Astrocyte (in vitro differentiated cells and primary cell): ENCODE data around the gene CCDC60. TPM values are rescaled to one million over a fixed set of nuclear protein-coding genes. Genes with fewer than 3 reads are reported as not detected.

Source experiments
- DNase-seq: peaks from one replicate; pipeline ENCODE4 v3.0.0-alpha.2; 2010; ENCODE audit warnings: low read depth
- FAIRE-seq: peaks from 2 replicates; lab custom pipeline; 2011; peaks lifted over from hg19 to GRCh38; lab: Jason Lieb, UNC
- H2AFZ ChIP-seq: 2 replicates; pipeline ENCODE4 v1.6.0; 2012; ENCODE audit warnings: low read depth, low read length, inconsistent platforms
- H3K27ac ChIP-seq: 2 replicates; pipeline ENCODE4 v1.5.1; 2011; ENCODE audit warnings: low read depth, low read length, inconsistent platforms
- H3K27me3 ChIP-seq: 2 replicates; pipeline ENCODE4 v1.6.0; 2011; ENCODE audit warnings: low read length, inconsistent platforms; ENCODE audit not compliant: insufficient read depth
- H3K36me3 ChIP-seq: 2 replicates; pipeline ENCODE4 v1.5.1; 2011; ENCODE audit warnings: low read length, inconsistent platforms; ENCODE audit not compliant: insufficient read depth
- H3K4me1 ChIP-seq: 2 replicates; pipeline ENCODE4 v1.5.1; 2011; ENCODE audit warnings: low read length, inconsistent platforms; ENCODE audit not compliant: insufficient read depth
- H3K4me2 ChIP-seq: 2 replicates; pipeline ENCODE4 v1.6.0; 2012; ENCODE audit warnings: low read length, inconsistent platforms
- H3K4me3 ChIP-seq: 2 replicates; pipeline ENCODE4 v1.5.1; 2011; ENCODE audit warnings: low read depth, mild to moderate bottlenecking, low read length, inconsistent platforms; ENCODE audit not compliant: insufficient read depth
- H3K79me2 ChIP-seq: 2 replicates; pipeline ENCODE4 v1.6.0; 2012; ENCODE audit warnings: mild to moderate bottlenecking, low read length, inconsistent platforms; ENCODE audit not compliant: insufficient read depth
- H3K9ac ChIP-seq: 2 replicates; pipeline ENCODE4 v1.6.0; 2012; ENCODE audit warnings: mild to moderate bottlenecking, low read length, inconsistent platforms
- H3K9me3 ChIP-seq: 2 replicates; pipeline ENCODE4 v1.5.1; 2012; ENCODE audit warnings: low read depth, mild to moderate bottlenecking, low read length, inconsistent platforms; ENCODE audit not compliant: insufficient read depth
- H4K20me1 ChIP-seq: 2 replicates; pipeline ENCODE4 v1.6.0; 2012; ENCODE audit warnings: low read length, inconsistent platforms; ENCODE audit not compliant: insufficient read depth
- H3K27ac Mint-ChIP-seq: one replicate; pipeline ENCODE4 v1.8.0; 2021; ENCODE audit warnings: mild to moderate bottlenecking, mixed read lengths; ENCODE audit not compliant: unreplicated experiment
- H3K27me3 Mint-ChIP-seq: one replicate; pipeline ENCODE4 v1.8.0; 2021; ENCODE audit warnings: low read depth, mixed read lengths; ENCODE audit not compliant: unreplicated experiment
- H3K36me3 Mint-ChIP-seq: one replicate; pipeline ENCODE4 v1.8.0; 2021; ENCODE audit warnings: low read depth, mixed read lengths; ENCODE audit not compliant: unreplicated experiment
- H3K4me1 Mint-ChIP-seq: one replicate; pipeline ENCODE4 v1.8.0; 2021; ENCODE audit warnings: low read depth, mixed read lengths; ENCODE audit not compliant: unreplicated experiment
- H3K4me3 Mint-ChIP-seq: one replicate; pipeline ENCODE4 v1.8.0; 2021; ENCODE audit warnings: mild to moderate bottlenecking, moderate library complexity, mixed read lengths; ENCODE audit not compliant: unreplicated experiment
- H3K9me3 Mint-ChIP-seq: one replicate; pipeline ENCODE4 v1.8.0; 2021; ENCODE audit warnings: mild to moderate bottlenecking, mixed read lengths; ENCODE audit not compliant: unreplicated experiment
- EZH2 ChIP-seq: IDR thresholded peaks from 2 replicates; pipeline ENCODE4 v1.6.1; 2012; ENCODE audit warnings: mild to moderate bottlenecking, low read length, inconsistent platforms; ENCODE audit not compliant: insufficient read depth
- total RNA-seq: library from RNA; stranded (reverse); gene quantifications from 2 replicates; pipeline ENCODE4 v1.2.1, GENCODE V29; 2021
- TF ChIP-seq, protein P1 (sequence below): IDR thresholded peaks from 2 replicates; pipeline ENCODE4 v1.5.1; 2011; ENCODE audit warnings: low read depth, mild to moderate bottlenecking, inconsistent platforms, low read length, moderate library complexity; ENCODE audit not compliant: insufficient read depth

The CCDC60 gene
- total RNA-seq, 1 donor from 2014 or later, result 1.7 TPM

DNA sequence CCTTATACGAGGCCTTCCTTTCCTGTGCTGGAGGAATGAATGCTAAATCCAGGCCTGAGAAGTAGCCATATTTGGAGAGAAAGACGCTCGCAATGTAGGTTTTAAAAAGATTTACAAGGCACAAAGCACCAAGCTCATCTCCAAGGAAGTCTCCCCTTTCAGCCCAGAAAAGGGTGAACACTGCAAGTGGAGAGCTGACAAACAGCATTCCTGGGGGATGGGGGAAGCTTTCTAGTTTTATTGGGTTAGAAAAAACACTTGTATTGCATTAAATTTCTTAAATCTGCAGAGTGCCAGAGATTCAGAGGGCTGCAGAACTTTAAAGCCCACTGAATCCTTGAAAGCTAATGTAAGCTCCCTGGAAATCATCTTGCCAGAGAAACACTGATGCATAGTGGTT is 34.6 kb downstream of the CCDC60 start:
- no peak overlapping the region for H2AFZ ChIP-seq
- no peaks in the 10 kb centered on the region for H3K36me3 Mint-ChIP-seq
- no peaks in the 10 kb centered on the region for H3K27me3 Mint-ChIP-seq
- H3K27ac ChIP-seq, result no peak overlapping the region
- DNase-seq (no peak), FAIRE-seq (no peak)
- H3K9me3 ChIP-seq, result peaks cover 3% of the 10 kb centered on the region
- H3K4me3 Mint-ChIP-seq, result no peak overlapping the region
- no peak overlapping the region for H3K4me3 ChIP-seq
- no peak overlapping the region for H3K4me2 ChIP-seq
- no peaks in the 10 kb centered on the region for H4K20me1 ChIP-seq
- H3K27me3 ChIP-seq, result no peaks in the 10 kb centered on the region
- H3K9ac ChIP-seq, result no peak overlapping the region
- no peak overlapping the region for H3K27ac Mint-ChIP-seq
- no peaks in the 10 kb centered on the region for H3K4me1 ChIP-seq
- no peaks in the 10 kb centered on the region for H3K36me3 ChIP-seq
- peaks cover 3% of the 10 kb centered on the region for H3K9me3 Mint-ChIP-seq
- H3K4me1 Mint-ChIP-seq, result no peaks in the 10 kb centered on the region
- H3K79me2 ChIP-seq, result no peaks in the 10 kb centered on the region
- TF ChIP-seq, protein P1, sequence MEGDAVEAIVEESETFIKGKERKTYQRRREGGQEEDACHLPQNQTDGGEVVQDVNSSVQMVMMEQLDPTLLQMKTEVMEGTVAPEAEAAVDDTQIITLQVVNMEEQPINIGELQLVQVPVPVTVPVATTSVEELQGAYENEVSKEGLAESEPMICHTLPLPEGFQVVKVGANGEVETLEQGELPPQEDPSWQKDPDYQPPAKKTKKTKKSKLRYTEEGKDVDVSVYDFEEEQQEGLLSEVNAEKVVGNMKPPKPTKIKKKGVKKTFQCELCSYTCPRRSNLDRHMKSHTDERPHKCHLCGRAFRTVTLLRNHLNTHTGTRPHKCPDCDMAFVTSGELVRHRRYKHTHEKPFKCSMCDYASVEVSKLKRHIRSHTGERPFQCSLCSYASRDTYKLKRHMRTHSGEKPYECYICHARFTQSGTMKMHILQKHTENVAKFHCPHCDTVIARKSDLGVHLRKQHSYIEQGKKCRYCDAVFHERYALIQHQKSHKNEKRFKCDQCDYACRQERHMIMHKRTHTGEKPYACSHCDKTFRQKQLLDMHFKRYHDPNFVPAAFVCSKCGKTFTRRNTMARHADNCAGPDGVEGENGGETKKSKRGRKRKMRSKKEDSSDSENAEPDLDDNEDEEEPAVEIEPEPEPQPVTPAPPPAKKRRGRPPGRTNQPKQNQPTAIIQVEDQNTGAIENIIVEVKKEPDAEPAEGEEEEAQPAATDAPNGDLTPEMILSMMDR, result no peak
- TF ChIP-seq EZH2, result no peak

DNA sequence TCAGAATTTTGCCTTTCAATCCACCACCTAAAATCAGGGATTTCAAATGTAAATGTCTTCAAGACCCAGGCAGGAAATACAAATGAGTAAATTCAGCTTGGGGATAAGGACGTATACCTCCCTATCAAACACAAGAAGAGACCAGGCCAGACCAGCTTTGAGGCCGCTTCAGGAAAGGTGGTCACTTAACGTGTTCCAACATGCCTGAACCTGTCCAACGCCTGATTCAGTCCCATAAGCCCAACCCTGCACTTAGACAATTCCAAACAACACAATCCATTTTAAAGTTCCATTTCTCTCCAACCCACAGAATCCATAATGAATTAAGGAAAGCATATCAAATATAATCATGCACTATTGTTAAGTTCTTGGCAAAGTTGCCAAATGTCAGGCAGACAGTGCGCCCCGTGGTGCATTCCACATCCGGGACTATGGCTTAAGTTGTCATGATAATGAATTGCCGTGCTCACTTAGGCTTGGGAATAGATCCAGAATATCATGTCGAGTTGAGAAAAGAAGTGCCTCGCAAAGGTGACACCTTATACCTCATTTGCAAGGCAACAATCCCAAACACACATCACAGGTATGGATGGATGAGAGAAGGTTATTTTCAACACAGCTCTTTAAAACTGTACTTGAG is 35.5 kb downstream of the CCDC60 start:
- Histone ChIP-seq H3K4me2 (no peak overlapping the region), H3K27me3 (no peaks in the 10 kb centered on the region), H2AFZ (no peak overlapping the region), H3K4me3 (no peak overlapping the region), H3K9ac (no peak overlapping the region), H4K20me1 (no peaks in the 10 kb centered on the region), H3K9me3 (peaks cover 3% of the 10 kb centered on the region), H3K27ac (no peak overlapping the region), H3K79me2 (no peaks in the 10 kb centered on the region), H3K4me1 (no peaks in the 10 kb centered on the region), H3K36me3 (no peaks in the 10 kb centered on the region)
- Mint-ChIP-seq H3K27me3 (no peaks in the 10 kb centered on the region), H3K36me3 (no peaks in the 10 kb centered on the region), H3K4me1 (no peaks in the 10 kb centered on the region), H3K27ac (no peak overlapping the region), H3K9me3 (peaks cover 3% of the 10 kb centered on the region), H3K4me3 (no peak overlapping the region)
- no peak for TF ChIP-seq EZH2
- TF ChIP-seq, protein P1, result no peak
- no peak for FAIRE-seq
- DNase-seq, result no peak

DNA sequence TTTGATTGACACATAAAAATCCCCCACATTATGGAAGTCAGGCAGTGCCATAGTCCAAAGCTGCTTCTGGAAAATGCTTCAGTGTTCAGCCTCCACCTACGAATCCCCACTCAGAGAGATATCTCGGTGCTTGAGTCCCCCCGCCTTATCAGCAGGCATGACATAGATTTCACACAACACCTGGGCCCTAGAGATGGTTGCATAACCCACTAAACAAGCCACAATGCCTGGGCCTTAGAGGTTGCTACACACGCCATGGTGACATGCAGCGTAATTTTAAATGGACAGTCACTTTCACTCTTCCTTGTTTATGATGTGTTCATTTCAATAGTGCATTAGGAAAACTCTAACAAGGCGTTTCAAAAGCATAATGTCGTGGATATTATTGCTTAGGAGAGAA is 38.0 kb downstream of the CCDC60 start:
- H3K9ac ChIP-seq, result no peak overlapping the region
- no peaks in the 10 kb centered on the region for H3K36me3 ChIP-seq
- Mint-ChIP-seq H3K4me1 (no peaks in the 10 kb centered on the region), H3K27me3 (no peaks in the 10 kb centered on the region), H3K9me3 (peaks cover 3% of the 10 kb centered on the region), H3K36me3 (no peaks in the 10 kb centered on the region), H3K4me3 (no peak overlapping the region), H3K27ac (no peak overlapping the region)
- no peaks in the 10 kb centered on the region for H3K79me2 ChIP-seq
- H3K27me3 ChIP-seq, result no peaks in the 10 kb centered on the region
- DNase-seq (no peak), FAIRE-seq (no peak)
- H2AFZ ChIP-seq, result no peak overlapping the region
- no peak overlapping the region for H3K4me3 ChIP-seq
- H3K4me2 ChIP-seq, result no peak overlapping the region
- H4K20me1 ChIP-seq, result no peaks in the 10 kb centered on the region
- TF ChIP-seq, protein P1, result no peak
- no peak for TF ChIP-seq EZH2
- H3K9me3 ChIP-seq, result peaks cover 3% of the 10 kb centered on the region
- H3K4me1 ChIP-seq, result no peaks in the 10 kb centered on the region
- no peak overlapping the region for H3K27ac ChIP-seq
